ENCODE results near the gene CCDC188. TPM values are rescaled to one million over a fixed set of nuclear protein-coding genes. Genes with fewer than 3 reads are reported as not detected.

The CCDC188 gene
- total RNA-seq, 2 donors from 2014 or later = 0.32 to 0.77 TPM

DNA sequence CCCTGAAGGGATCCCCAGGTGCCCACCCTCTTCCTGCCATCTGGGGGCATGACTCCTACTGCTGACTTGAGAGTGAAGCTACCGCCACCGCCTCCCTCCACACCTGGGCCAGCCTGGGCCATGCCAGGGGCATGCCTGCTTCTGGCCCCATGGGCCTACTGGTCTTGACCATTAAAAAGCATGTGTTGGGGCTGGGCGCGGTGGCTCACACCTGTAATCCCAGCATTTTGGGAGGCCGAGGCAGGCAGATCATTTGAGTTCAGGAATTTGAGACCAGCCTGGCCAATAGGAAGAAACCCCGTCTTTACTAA is 37.7 kb upstream of the CCDC188 start:
- Mint-ChIP-seq H3K27ac (no peak overlapping the region), H3K27me3 (no peaks in the 10 kb centered on the region), H3K4me1 (no peaks in the 10 kb centered on the region), H3K4me3 (no peak overlapping the region), H3K9me3 (no peaks in the 10 kb centered on the region), H3K36me3 (ENCODE audit: low read depth) (no peaks in the 10 kb centered on the region)
- no peak for ATAC-seq (replicated peaks)

- ATAC-seq (replicated peaks) = no peak
- H3K4me3 Mint-ChIP-seq = no peak overlapping the region
- H3K27ac Mint-ChIP-seq = no peak overlapping the region
- H3K9me3 Mint-ChIP-seq = no peaks in the 10 kb centered on the region
- H3K36me3 Mint-ChIP-seq (ENCODE audit: low read depth) = no peaks in the 10 kb centered on the region
- no peaks in the 10 kb centered on the region for H3K4me1 Mint-ChIP-seq
- no peaks in the 10 kb centered on the region for H3K27me3 Mint-ChIP-seq
Observed at GRCh38 chr22:20187777-20188566, 37.1 kb upstream of the CCDC188 start.

- no peaks in the 10 kb centered on the region for H3K4me1 Mint-ChIP-seq
- ATAC-seq (replicated peaks) = no peak
- no peaks in the 10 kb centered on the region for H3K27me3 Mint-ChIP-seq
- H3K9me3 Mint-ChIP-seq = no peaks in the 10 kb centered on the region
- no peak overlapping the region for H3K4me3 Mint-ChIP-seq
- no peaks in the 10 kb centered on the region for H3K36me3 Mint-ChIP-seq (ENCODE audit: low read depth)
- no peak overlapping the region for H3K27ac Mint-ChIP-seq
Observed at GRCh38 chr22:20186871-20187546, 36.2 kb upstream of the CCDC188 start.

DNA sequence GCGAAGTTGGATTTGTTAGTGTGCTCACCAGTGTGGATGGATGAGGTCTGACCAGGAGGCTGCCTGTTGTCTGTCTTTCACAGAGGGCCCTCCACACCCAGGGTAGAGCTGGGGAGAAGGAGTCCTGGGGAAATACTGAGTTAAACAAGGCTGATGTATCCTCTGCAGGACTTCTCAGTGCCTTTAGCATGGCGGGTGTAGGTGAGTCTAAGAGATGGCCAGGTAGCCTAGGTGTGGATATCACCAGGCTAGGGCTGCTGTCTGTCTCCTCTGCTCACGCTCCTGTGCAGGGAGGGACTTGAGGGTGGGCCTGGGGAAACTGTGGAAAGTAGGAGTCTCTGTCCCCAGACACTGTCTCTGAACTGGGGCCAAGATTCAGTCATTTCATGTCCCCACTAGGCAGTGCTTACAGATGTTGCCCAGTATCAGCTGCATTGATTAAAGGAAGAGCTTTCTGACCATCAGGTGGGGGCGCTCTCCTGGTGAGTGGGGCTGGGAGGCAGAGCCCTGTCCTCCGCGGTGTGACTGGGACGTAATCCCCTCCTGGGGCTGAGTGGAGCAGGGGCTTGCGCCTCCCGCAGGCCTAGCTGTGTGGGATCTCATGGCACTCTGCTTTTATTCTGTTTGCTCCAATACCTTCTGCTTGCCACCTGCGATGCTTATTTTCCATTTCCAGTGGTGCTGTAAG is 35.5 kb upstream of the CCDC188 start:
- H3K27ac Mint-ChIP-seq = no peak overlapping the region
- no peak overlapping the region for H3K4me3 Mint-ChIP-seq
- H3K27me3 Mint-ChIP-seq = no peaks in the 10 kb centered on the region
- no peaks in the 10 kb centered on the region for H3K9me3 Mint-ChIP-seq
- no peaks in the 10 kb centered on the region for H3K4me1 Mint-ChIP-seq
- no peaks in the 10 kb centered on the region for H3K36me3 Mint-ChIP-seq (ENCODE audit: low read depth)
- no peak for ATAC-seq (replicated peaks)

GRCh38 chr22:20185750-20186149 is 34.9 kb upstream of the CCDC188 start:
- no peaks in the 10 kb centered on the region for H3K27me3 Mint-ChIP-seq
- H3K4me1 Mint-ChIP-seq = no peaks in the 10 kb centered on the region
- no peaks in the 10 kb centered on the region for H3K9me3 Mint-ChIP-seq
- no peak overlapping the region for H3K4me3 Mint-ChIP-seq
- H3K27ac Mint-ChIP-seq = no peak overlapping the region
- no peaks in the 10 kb centered on the region for H3K36me3 Mint-ChIP-seq (ENCODE audit: low read depth)
- no peak for ATAC-seq (replicated peaks)

DNA sequence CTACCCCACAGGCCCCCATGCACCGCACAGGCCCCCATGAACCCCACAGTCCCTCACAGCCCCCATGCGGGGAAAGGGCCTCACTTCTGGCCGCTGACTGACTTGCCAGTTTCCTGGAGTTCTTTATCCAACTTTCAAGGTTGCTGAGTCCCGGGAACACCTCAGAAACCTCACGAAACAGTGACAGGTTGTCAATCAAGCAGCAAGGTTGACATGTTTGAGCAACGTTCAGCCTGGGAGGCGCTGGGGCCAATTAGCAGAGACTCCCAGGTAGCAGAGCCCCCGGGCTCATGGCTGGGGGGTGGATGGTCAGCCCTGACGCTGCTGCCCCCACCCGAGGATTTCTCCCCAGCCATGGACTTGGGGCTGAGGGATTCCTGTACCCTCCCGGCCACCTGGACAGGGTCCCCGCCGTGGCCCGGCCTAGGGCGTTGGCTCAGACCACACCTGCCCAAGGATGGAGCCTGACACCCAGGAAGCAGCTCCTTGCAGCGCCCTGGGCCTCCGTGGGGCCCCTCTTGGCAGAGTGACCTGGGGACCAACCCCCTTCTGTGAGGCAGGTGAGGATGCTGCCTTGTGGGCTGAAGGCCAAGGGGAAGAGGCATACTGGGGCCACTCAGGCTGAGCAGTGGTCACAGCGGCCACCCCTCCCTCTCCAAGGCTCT is 33.8 kb upstream of the CCDC188 start:
- no peak for ATAC-seq (replicated peaks)
- no peaks in the 10 kb centered on the region for H3K27me3 Mint-ChIP-seq
- no peak overlapping the region for H3K4me3 Mint-ChIP-seq
- no peaks in the 10 kb centered on the region for H3K9me3 Mint-ChIP-seq
- no peaks in the 10 kb centered on the region for H3K4me1 Mint-ChIP-seq
- H3K27ac Mint-ChIP-seq = no peak overlapping the region
- no peaks in the 10 kb centered on the region for H3K36me3 Mint-ChIP-seq (ENCODE audit: low read depth)

- no peaks in the 10 kb centered on the region for H3K9me3 Mint-ChIP-seq
- no peak overlapping the region for H3K27ac Mint-ChIP-seq
- no peaks in the 10 kb centered on the region for H3K27me3 Mint-ChIP-seq
- ATAC-seq (replicated peaks) = no peak
- H3K4me3 Mint-ChIP-seq = no peak overlapping the region
- no peaks in the 10 kb centered on the region for H3K4me1 Mint-ChIP-seq
- H3K36me3 Mint-ChIP-seq (ENCODE audit: low read depth) = no peaks in the 10 kb centered on the region
Observed at GRCh38 chr22:20183823-20184222, 33.0 kb upstream of the CCDC188 start.

GRCh38 chr22:20183101-20183500 is 32.2 kb upstream of the CCDC188 start:
- H3K4me3 Mint-ChIP-seq = no peak overlapping the region
- H3K27me3 Mint-ChIP-seq = no peaks in the 10 kb centered on the region

GRCh38 chr22:20182365-20182764 is 31.5 kb upstream of the CCDC188 start:
- H3K4me3 Mint-ChIP-seq = no peak overlapping the region
- ATAC-seq (replicated peaks) = no peak
- H3K27me3 Mint-ChIP-seq = no peaks in the 10 kb centered on the region
- H3K9me3 Mint-ChIP-seq = no peaks in the 10 kb centered on the region
- H3K36me3 Mint-ChIP-seq (ENCODE audit: low read depth) = no peaks in the 10 kb centered on the region
- H3K27ac Mint-ChIP-seq = no peak overlapping the region
- no peaks in the 10 kb centered on the region for H3K4me1 Mint-ChIP-seq

More at GRCh38 chr22:20183101-20183500, 32.2 kb upstream of the CCDC188 start:
- Mint-ChIP-seq H3K27ac (no peak overlapping the region), H3K4me1 (no peaks in the 10 kb centered on the region), H3K9me3 (no peaks in the 10 kb centered on the region), H3K36me3 (ENCODE audit: low read depth) (no peaks in the 10 kb centered on the region)
- no peak for ATAC-seq (replicated peaks)

- ATAC-seq (replicated peaks) = no peak
- no peaks in the 10 kb centered on the region for H3K36me3 Mint-ChIP-seq (ENCODE audit: low read depth)
- no peaks in the 10 kb centered on the region for H3K27me3 Mint-ChIP-seq
- H3K4me3 Mint-ChIP-seq = no peak overlapping the region
- no peak overlapping the region for H3K27ac Mint-ChIP-seq
- no peaks in the 10 kb centered on the region for H3K9me3 Mint-ChIP-seq
- no peaks in the 10 kb centered on the region for H3K4me1 Mint-ChIP-seq
Observed at GRCh38 chr22:20181884-20182236, 31.0 kb upstream of the CCDC188 start.

DNA sequence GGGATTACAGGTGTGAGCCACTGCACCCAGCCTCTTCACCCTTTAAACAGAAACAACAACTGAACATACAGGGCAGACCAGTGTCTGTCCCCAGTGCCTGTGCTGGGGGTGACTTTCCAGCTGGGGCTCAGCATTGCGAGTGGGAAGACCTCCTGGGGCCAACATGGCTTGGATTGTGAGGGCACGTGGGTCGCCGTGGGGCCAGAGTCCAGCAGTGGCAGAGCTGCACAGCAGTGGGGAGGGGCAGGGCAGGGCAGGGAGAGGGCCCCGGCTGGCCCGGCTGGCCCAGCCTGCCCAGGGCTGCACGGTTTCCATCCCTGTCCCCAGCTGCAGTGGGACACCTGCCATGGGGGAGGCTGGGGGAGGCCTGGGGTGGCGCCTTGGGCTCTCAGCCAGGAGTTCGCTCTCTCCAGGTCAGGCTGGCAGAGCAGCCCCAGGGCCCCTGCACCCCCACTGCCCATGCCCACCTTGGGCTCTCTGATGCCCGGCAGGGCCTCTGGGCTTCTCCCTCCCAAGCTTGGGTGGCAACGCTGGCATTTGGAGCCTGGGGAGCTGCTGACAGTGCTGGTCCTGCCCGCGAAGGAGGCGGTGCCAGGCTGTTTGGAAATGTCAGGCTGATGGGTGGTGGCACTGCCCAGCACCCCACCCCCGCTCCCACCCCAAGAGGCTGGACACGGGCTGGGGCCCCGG is 30.5 kb upstream of the CCDC188 start:
- Mint-ChIP-seq H3K36me3 (ENCODE audit: low read depth) (no peaks in the 10 kb centered on the region), H3K27me3 (no peaks in the 10 kb centered on the region), H3K4me1 (no peaks in the 10 kb centered on the region), H3K27ac (no peak overlapping the region), H3K4me3 (no peak overlapping the region), H3K9me3 (no peaks in the 10 kb centered on the region)
- no peak for ATAC-seq (replicated peaks)

GRCh38 chr22:20180640-20181039 is 29.8 kb upstream of the CCDC188 start:
- Mint-ChIP-seq H3K27ac (no peak overlapping the region), H3K9me3 (no peaks in the 10 kb centered on the region), H3K4me3 (no peak overlapping the region), H3K4me1 (no peaks in the 10 kb centered on the region), H3K36me3 (ENCODE audit: low read depth) (no peaks in the 10 kb centered on the region), H3K27me3 (no peaks in the 10 kb centered on the region)
- no peak for ATAC-seq (replicated peaks)

GRCh38 chr22:20180245-20180630 is 29.4 kb upstream of the CCDC188 start:
- Mint-ChIP-seq H3K9me3 (no peaks in the 10 kb centered on the region), H3K27ac (no peak overlapping the region), H3K27me3 (no peaks in the 10 kb centered on the region), H3K36me3 (ENCODE audit: low read depth) (no peaks in the 10 kb centered on the region), H3K4me1 (no peaks in the 10 kb centered on the region), H3K4me3 (no peak overlapping the region)
- peak; percentile 7 for ATAC-seq (replicated peaks)

DNA sequence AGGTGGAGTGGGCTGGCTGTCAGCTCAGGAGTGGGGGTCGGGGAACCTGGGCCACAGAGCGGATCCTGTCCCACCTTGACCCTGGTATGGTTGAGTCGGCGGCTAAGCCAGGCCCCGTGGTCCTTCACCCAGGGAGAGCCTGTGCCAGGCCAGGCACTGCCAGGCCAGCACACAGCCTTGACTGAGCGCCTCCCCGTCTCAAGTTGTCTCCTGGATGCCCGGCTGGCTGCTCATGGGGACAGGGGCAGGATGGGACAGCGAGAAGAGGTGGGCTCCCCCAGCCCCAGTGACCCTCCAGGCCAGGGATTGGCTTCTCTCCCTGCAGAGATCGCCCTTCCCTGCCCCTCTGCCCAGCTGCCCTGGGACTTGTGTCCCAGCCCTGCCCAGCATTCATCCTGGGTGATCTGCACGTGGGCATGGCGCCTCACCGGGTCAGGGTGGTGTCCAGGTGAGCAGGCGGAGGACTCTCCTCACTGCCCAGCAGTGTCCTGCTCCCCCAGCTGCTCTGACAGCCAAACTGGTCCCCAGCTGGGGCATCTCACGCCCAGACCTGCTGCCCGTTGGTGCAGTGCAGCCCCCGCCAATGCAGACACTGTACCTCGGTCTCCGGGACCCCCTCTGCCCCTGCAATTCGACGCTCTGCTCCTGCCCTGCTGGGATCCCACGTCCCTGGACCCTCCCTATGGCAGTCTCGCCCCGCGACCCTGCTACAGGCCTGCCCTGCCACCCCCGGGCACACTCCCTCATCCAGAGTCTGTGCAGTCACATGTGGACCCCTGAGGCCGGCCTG is 28.8 kb upstream of the CCDC188 start:
- no peaks in the 10 kb centered on the region for H3K36me3 Mint-ChIP-seq (ENCODE audit: low read depth)
- no peaks in the 10 kb centered on the region for H3K27me3 Mint-ChIP-seq
- no peaks in the 10 kb centered on the region for H3K4me1 Mint-ChIP-seq
- no peak overlapping the region for H3K4me3 Mint-ChIP-seq
- H3K27ac Mint-ChIP-seq = no peak overlapping the region
- H3K9me3 Mint-ChIP-seq = no peaks in the 10 kb centered on the region
- no peak for ATAC-seq (replicated peaks)

Data from activated T-helper 17 cell treated with anti-CD3 and anti-CD28 coated beads, Interleukin-2, amount 50 U/mL, for 72 hours (primary cell).